Heart left ventricle (tissue), 13 donors: Measurements from ENCODE around the gene LOC101059915.

Experiments used
- CTCF ChIP-seq, 12 donors: fragments of 200-600 bp; sonication (generic) in 4 of 12; IDR thresholded peaks; one replicate each; pipeline versions ENCODE4 v1.5.0 to v1.8.0; 2018 to 2022; ENCODE audit warnings: antibody characterized with exemption in 12 of 12, mild to moderate bottlenecking in 5 of 12
- POLR2A ChIP-seq, 2 donors: fragments of 450-650 bp; IDR thresholded peaks; one replicate each; pipeline ENCODE4 v1.6.1; 2017; ENCODE audit warnings: antibody characterized with exemption in 2 of 2, mild to moderate bottlenecking in 2 of 2, moderate library complexity in 2 of 2
- donor health status: ischemic (EF 13 %, LVEDD 7.1; RV severe dilation, severe dysfunction).
- donor health status: DM: no; HTN: yes; CAD: no.
- donor health status: DM: no; HTN: no; CAD: no.
- donor health status: ischemic (EF 25% LVEDD 6.9; RV normal size, moderate dysfunction).
- donor health status: ischemic (EF 25% LVEDD 5.7; RV mildly dilated, moderate dysfunction).
- donor health status: ischemic (EF 35%, LVEDD 5.7; RV mildly dilated, moderate dysfunction).
- donor health status: nonischemic (EF 11% LVEDD 7.7; RV severe dilation, severe dysfunction).
- donor health status: DM: yes; HTN: yes; CAD: no.
- donor health status: PGD.
- donor health status: ischemic (EF 29% LVEDD 5.4; RV normal size, mild dysfunction).
- donor health status: nonischemic (EF 23%, LVEDD 6.1; RV moderate dilation, normal function).

GRCh38 chrX:71618787-71619186, 48.6 kb upstream of the LOC101059915 start:
- no peak for TF ChIP-seq CTCF (IDR thresholded peaks at IDR 0.05)
- no peak for TF ChIP-seq POLR2A (IDR thresholded peaks at IDR 0.05)
